ENCODE results near the gene RNF113B.

RNF113B gene

DNA sequence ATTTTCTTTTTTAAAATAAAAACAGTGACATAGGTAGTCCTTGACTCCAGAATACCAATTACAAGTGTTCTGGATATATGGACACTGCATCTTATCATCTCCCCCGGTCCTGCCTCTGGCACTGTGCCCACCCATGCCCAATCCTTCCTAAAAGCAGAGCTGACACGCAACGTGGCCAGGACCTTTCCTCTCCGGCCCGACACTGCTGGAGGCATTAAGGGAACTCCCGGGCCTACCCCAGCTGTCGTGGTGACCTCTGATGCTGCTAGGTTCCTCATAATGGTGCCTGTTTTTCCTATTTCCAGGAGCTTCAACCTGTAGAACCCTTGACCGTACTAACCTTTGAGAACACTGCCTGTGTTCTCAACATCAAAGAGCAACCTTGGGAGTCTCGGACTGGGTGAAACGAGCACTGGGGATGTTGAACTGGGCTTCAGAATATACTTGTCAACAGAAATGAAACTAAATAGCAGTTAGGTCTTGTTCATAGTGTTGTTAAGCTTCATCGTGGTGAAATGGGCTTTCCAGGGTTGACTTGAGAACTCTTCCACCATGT lies 13.9 kb upstream of the RNF113B start:
- Mint-ChIP-seq H3K9me3 (no peaks in the 10 kb centered on the region), H3K36me3 (no peaks in the 10 kb centered on the region), H3K27ac (no peak overlapping the region), H3K4me3 (no peak overlapping the region), H3K27me3 (peaks cover 4% of the 10 kb centered on the region), H3K4me1 (no peaks in the 10 kb centered on the region)

DNA sequence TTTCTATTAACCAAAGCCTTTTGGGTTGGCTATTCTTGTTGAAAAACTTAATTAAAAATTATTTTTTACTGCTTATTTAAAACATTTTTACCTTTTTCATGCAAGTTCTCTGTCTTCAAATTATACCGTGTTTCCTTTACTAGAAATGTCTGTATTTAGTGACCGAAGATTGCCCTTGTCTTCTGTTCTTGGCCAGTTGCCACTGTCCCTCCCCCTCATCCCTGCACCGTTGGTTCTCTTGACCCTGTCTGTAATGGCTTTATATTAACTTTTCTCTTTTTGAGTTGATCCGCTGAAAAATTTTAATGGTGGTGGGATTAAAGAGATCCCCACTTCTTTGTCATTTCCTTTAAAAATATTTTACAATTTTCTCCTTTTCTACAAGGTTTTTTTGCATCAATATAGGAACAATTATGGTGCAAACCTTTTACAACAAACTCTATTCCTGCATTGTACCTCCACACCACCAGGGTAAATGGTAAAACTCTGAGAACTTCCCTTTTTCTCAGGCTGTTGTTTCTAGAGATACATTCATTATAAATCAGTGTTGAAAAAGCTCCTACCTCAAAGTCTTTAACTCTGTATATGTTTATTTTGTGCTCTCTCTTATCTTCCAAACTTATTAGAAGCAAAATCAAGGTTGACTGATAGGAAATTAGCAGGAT lies 12.9 kb upstream of the RNF113B start:
- H3K27me3 Mint-ChIP-seq, result peaks cover 4% of the 10 kb centered on the region
- no peaks in the 10 kb centered on the region for H3K36me3 Mint-ChIP-seq
- H3K9me3 Mint-ChIP-seq, result no peaks in the 10 kb centered on the region
- no peak overlapping the region for H3K27ac Mint-ChIP-seq
- H3K4me1 Mint-ChIP-seq, result no peaks in the 10 kb centered on the region
- no peak overlapping the region for H3K4me3 Mint-ChIP-seq

DNA sequence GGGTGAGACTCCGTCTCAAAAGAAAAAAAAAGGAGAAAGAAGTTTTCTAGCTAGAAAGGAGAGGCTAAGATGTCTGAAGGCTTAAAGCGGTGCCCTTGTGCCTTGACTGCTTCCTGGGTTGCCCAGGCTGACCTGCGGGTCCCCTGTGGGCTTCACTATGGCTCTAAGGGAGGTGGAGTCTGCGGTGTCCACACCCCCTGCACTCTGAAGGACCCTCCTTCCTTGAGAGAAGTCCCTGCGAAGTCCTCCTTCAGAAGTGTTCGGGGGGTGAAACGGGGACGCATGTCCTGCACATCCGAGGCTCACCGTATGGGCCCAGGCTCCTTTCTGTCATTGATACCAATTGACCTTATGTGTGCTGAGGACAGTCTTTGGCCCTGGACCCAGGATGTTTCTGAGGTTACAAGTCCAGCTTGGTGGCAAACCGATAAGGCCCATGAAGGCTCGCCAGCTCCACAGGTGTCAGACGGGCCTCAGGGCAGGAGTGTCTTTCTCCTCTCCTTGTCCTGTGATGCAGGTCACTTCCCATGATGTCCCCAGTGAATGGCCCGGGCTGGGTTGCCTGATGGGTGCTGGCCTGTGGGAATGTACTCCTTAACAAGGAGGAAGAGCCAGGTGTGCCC lies 11.6 kb upstream of the RNF113B start:
- Mint-ChIP-seq H3K27me3 (peaks cover 4% of the 10 kb centered on the region), H3K27ac (no peak overlapping the region), H3K4me1 (no peaks in the 10 kb centered on the region), H3K9me3 (no peaks in the 10 kb centered on the region), H3K36me3 (no peaks in the 10 kb centered on the region), H3K4me3 (no peak overlapping the region)

DNA sequence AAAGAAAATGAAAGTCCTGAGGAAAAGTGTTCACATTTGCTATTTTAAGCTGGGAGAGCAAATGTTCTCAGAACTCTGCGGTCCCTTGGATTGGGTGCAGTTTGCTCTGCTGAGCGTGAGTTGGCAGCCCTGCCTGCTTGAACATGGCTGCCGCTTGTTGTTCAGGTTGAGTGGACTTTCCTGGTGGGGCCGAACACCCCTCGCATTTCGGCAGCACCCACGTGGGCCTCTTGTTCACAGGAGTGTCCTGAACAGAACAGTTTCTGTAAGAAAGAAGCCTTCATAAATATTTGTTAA lies 10.8 kb upstream of the RNF113B start:
- H3K27me3 Mint-ChIP-seq, result peaks cover 4% of the 10 kb centered on the region
- no peaks in the 10 kb centered on the region for H3K9me3 Mint-ChIP-seq
- H3K4me1 Mint-ChIP-seq, result no peaks in the 10 kb centered on the region
- H3K27ac Mint-ChIP-seq, result no peak overlapping the region
- no peak overlapping the region for H3K4me3 Mint-ChIP-seq
- H3K36me3 Mint-ChIP-seq, result no peaks in the 10 kb centered on the region

DNA sequence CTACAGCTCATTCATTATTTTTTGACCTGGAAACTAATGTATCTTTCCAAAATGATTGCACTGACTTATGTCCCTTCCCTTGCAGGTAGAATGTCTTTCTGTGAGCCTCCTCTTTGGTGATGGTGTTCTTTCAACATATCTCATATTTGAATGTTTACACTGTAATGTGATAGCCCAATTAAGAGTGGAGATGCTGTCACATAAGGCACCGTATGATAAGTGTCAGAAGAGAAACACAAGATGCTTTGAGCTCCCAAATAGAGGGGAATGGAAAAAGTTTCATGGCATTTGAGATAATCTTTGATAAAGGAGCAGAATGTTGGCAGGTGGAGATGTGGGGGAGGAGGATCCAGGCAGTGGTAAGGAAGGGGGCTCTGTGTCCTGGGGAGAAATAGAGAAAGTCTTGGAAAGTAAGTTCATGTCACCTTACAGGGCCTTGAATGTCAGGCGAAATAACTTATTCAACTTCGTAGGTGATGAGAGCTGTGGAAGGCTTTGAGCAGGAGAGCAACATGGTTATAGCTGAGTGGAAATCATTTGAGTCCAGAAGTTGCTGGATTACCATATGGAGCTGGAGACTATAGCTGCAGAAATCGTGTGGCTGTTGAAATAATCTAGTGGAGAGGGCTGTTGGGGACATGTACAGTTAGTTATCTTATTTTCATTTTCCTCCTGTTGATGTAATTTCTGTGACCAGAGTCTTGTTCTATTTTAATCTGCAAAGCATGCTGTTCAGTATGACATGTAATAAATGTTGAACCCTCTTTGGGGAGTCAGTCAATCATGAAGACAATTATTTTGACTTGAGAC lies 10.3 kb upstream of the RNF113B start:
- Mint-ChIP-seq H3K4me3 (no peak overlapping the region), H3K27me3 (peaks cover 2% of the 10 kb centered on the region), H3K36me3 (no peaks in the 10 kb centered on the region), H3K9me3 (no peaks in the 10 kb centered on the region), H3K4me1 (no peaks in the 10 kb centered on the region), H3K27ac (no peak overlapping the region)

DNA sequence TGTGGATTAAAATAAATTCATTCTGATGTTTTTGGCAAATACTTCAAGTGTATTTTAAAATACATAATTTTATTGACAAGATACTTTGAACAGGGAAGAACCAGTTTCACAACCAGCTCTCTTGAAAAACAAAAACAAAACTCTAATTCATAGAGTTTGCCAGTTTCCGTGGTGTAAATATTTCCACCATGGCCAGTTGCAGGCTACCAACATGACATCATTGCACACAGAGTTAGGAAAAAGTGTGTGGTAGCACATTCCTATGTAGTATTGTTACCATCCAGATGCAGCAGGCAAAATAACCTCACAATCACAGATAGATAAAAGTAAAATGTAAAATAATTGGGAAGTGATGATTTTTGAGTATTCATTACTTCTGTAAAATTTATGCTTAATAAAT lies 7.7 kb upstream of the RNF113B start:
- Mint-ChIP-seq H3K36me3 (no peaks in the 10 kb centered on the region), H3K27ac (no peak overlapping the region), H3K4me1 (no peaks in the 10 kb centered on the region), H3K9me3 (no peaks in the 10 kb centered on the region), H3K27me3 (peaks cover 2% of the 10 kb centered on the region), H3K4me3 (no peak overlapping the region)

DNA sequence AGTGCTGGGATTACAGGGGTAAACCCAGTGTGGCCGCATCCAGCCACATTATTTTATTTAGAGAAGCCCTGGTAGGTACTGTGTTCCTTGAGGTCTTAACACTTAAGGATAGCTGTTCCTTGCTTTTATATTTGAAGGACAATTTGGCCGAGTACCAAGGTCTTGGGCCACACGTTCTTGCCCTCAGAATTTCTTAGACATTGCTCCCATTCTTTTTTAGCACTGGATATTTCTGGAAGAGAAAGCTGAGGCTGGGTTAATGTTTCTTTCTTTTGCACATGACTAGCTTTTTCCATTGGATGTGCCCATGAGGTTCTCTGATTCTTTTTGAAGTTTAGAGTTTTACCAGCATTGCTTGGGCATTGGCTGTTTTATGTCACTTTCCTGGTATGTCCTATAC lies 5.5 kb upstream of the RNF113B start:
- Mint-ChIP-seq H3K4me3 (no peak overlapping the region), H3K9me3 (no peaks in the 10 kb centered on the region), H3K4me1 (no peaks in the 10 kb centered on the region), H3K27me3 (peaks cover 2% of the 10 kb centered on the region), H3K36me3 (no peaks in the 10 kb centered on the region), H3K27ac (no peak overlapping the region)

DNA sequence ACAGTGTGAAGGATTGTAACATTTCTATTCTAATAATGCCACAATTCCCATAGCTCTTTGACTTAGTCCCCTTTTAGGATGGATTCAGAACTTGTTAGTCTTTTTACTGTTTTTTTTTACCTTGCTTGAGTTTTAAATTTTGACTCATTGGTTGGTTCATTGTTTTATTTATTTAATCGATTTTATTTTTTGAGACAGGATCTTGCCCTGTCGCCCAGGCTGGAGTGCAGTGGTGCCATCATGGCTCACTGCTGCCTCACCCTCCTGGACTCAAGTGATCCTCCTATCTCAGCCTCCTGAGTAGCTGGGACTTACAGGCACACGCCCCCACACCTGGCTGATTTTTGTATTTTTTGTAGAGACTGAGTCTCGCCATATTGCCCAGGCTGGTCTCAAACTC lies 5.1 kb upstream of the RNF113B start:
- Mint-ChIP-seq H3K4me1 (no peaks in the 10 kb centered on the region), H3K27me3 (peaks cover 2% of the 10 kb centered on the region), H3K4me3 (no peak overlapping the region), H3K27ac (no peak overlapping the region), H3K9me3 (no peaks in the 10 kb centered on the region), H3K36me3 (no peaks in the 10 kb centered on the region)

DNA sequence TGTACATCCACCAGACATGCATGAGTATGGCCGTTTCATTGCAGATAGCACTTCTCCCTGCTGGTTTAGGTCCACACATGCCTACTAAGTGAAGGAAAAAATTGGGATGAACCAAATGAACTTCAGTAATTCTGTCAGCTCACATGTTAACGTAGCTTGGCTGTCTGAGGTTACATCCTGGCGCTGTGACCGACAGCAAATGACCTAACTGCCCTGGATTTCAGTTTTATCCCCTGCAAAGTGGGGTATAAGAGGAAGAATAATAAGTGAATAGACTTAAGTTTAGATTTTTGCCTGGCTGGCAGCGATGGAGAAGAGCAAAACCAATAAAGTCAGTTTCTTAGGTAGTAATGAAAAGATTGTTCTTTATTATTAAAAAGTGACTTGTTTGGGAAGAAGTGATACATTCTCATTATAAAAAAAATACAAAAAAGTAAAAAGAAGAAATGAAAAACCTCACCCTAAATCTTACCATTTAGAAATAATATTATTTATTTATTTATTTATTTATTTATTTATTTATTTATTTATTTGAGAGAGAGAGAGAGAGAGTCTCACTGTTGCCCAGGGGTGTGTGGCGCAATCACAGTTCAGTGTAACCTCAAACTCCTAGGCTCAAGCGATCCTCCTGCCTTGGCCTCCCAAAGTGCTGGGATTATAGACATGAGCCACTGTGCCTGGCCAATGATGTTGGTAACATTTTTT lies 4.2 kb upstream of the RNF113B start:
- H3K9me3 Mint-ChIP-seq, result no peaks in the 10 kb centered on the region
- no peaks in the 10 kb centered on the region for H3K36me3 Mint-ChIP-seq
- no peaks in the 10 kb centered on the region for H3K4me1 Mint-ChIP-seq

DNA sequence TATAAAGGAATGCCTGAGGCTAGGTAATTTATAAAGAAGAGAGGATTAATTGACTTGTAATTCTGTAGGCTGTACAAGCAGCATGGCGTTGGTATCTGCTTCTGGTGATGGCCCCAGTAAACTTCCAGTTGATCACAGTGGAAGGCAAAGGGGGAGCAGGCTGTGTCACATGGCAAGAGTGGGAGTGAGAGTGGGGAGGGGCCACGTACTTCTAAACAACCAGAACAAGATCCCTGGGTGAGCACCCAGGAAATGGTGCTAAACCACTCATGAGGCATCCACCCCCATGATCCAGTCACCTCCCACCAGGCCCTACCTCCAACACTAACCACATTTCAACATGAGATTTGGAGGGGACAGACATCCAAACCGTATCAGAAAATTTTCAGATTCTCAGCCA lies 3.0 kb upstream of the RNF113B start:
- no peak overlapping the region for H3K27ac Mint-ChIP-seq
- no peaks in the 10 kb centered on the region for H3K36me3 Mint-ChIP-seq
- H3K4me1 Mint-ChIP-seq, result no peaks in the 10 kb centered on the region
- H3K4me3 Mint-ChIP-seq, result no peak overlapping the region
- no peaks in the 10 kb centered on the region for H3K9me3 Mint-ChIP-seq
- no peaks in the 10 kb centered on the region for H3K27me3 Mint-ChIP-seq

More for the DNA sequence above, 4.2 kb upstream of the RNF113B start:
- Mint-ChIP-seq H3K27ac (no peak overlapping the region), H3K27me3 (peaks cover 1% of the 10 kb centered on the region), H3K4me3 (no peak overlapping the region)

DNA sequence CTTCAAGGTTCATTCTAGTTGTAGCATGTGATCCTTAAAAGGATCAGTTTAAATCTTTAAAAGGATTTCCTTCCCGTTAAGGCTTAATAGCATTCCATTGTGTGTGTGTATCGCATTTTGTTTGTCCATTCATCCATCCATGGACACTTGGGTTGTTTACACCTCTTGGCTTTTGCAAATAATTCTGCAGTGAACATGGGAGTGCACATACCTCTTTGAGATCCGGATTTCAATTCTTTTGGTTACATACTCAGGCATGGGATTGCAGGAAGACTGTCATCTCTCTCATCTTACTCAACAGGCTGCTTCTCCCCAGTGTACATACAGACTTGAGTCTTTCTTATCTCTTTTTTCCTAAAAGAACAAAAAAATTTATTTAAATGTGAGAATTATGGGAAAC lies 1.2 kb downstream of the RNF113B start:
- no peaks in the 10 kb centered on the region for H3K36me3 Mint-ChIP-seq
- H3K9me3 Mint-ChIP-seq, result no peaks in the 10 kb centered on the region
- H3K27ac Mint-ChIP-seq, result no peak overlapping the region
- peaks cover 15% of the 10 kb centered on the region for H3K27me3 Mint-ChIP-seq
- H3K4me3 Mint-ChIP-seq, result no peak overlapping the region
- H3K4me1 Mint-ChIP-seq, result no peaks in the 10 kb centered on the region

DNA sequence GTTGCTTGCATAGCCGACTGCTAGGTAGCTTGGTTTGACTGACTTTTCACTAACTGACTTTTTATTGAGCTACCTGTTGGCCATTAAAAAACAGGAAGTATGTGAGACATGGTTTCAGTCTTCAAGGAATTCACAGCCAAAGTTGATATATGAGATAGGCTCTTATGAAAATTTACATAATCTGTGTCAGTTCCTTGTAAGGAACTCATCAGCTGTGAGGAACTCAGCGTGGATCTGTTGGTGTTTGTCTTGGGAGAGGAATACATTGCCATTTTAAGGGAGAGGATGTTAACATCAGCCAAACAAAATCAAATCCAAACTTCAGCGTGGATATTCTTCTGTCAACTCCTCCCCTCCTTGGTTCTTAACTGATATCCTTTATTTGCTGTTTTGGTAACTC lies 2.0 kb downstream of the RNF113B start:
- no peaks in the 10 kb centered on the region for H3K9me3 Mint-ChIP-seq
- no peaks in the 10 kb centered on the region for H3K4me1 Mint-ChIP-seq
- peaks cover 15% of the 10 kb centered on the region for H3K27me3 Mint-ChIP-seq
- H3K4me3 Mint-ChIP-seq, result no peak overlapping the region
- no peaks in the 10 kb centered on the region for H3K36me3 Mint-ChIP-seq
- no peak overlapping the region for H3K27ac Mint-ChIP-seq

DNA sequence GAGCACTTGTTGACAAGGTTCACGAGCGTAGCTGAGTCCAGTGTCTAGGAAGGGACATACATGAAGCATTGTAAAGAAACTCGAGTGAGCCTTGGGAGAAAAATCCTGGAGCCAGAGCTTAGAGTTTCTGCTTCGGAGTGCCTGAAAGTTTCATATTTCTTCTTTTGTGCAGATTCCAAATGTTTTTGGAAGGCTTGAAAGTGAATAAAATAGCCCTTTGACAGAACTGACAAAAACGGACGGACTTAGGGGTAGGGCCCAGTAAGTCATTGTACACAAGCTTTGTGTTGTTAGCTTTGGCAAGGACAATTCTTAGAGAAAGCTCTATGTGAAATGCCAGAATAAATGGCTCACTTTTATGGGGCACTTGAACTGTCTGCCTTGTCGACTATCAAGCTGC lies 2.8 kb downstream of the RNF113B start:
- H3K27ac Mint-ChIP-seq, result no peak overlapping the region
- H3K36me3 Mint-ChIP-seq, result no peaks in the 10 kb centered on the region
- no peaks in the 10 kb centered on the region for H3K4me1 Mint-ChIP-seq
- H3K9me3 Mint-ChIP-seq, result no peaks in the 10 kb centered on the region
- peaks cover 15% of the 10 kb centered on the region for H3K27me3 Mint-ChIP-seq
- H3K4me3 Mint-ChIP-seq, result no peak overlapping the region

DNA sequence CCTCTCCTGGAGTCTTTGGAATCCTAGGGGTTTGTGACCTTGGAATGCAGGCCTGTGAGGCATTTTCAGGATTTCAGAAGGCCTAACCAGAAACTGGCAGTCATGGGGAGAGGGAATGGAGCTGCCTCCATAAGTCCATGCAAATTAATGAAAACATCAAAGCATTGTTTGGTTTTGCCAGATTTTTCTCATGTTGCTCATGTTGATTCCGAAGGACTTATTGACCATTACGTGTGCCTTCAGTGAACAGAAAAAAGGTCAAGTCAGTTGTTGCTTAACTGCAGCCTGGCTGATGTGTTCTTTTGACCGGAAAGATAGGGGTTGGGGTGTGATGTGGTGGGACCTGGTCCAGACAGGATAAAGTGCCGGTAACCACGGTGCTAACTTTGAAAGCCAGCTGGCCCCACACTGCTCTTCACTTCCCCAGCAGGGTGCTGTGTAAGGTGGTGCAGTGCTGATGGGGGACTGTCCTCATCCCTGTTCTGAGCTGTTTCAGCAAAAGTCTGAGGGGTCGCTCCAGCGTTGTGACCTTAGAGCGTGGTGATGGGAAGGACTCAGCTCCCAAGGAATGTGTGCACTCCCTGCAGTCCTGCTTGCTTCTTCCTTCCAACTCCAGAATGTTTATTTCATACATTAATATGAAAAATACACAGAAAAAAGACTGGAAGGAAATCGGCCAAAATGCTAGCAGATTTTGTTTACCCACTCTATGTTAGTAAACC lies 3.5 kb downstream of the RNF113B start:
- Mint-ChIP-seq H3K27ac (no peak overlapping the region), H3K9me3 (no peaks in the 10 kb centered on the region), H3K36me3 (no peaks in the 10 kb centered on the region), H3K4me1 (no peaks in the 10 kb centered on the region), H3K4me3 (no peak overlapping the region), H3K27me3 (peaks cover 15% of the 10 kb centered on the region)

Data from activated naive CD4-positive, alpha-beta T cell treated with anti-CD3 and anti-CD28 coated beads, Interleukin-2, amount 50 U/mL, for 24 hours (primary cell).